ENCODE measurements around the gene CNRIP1. TPM values are rescaled to one million over a fixed set of nuclear protein-coding genes. Genes with fewer than 3 reads are reported as not detected.
"Not testable (repeated sequence)": the region's sequence is repeated elsewhere in the genome, so short reads cannot be mapped to it uniquely, and the experiment has no call there.

Gene CNRIP1
- total RNA-seq, 4 donors from 2014 or later = 22.2 to 48.1 (median 39.0) TPM

- no peak for ATAC-seq
- TF ChIP-seq POLR2A (IDR thresholded peaks at IDR 0.05) = no peak
- no peak for TF ChIP-seq POLR2AphosphoS5 (IDR thresholded peaks at IDR 0.05)
- TF ChIP-seq CTCF (IDR thresholded peaks at IDR 0.05) = no peak
- no peak for TF ChIP-seq EP300 (IDR thresholded peaks at IDR 0.05)
- Histone ChIP-seq H3K27me3 (no peaks in the 10 kb centered on the region), H3K27ac (no peak overlapping the region), H3K9me3 (no peaks in the 10 kb centered on the region), H3K4me3 (no peak overlapping the region), H3K4me1 (peaks cover 0 to 40% (median 5%) of the 10 kb centered on the region in 3 donors), H3K36me3 (peaks cover 0 to 39% of the 10 kb centered on the region in 2 donors)
- WGBS, 2 donors (ENCODE audit: low coverage in 1 of 2) = 68 to 76% methylated on average over 2 of the region's 2 CpGs
Measured at GRCh38 chr2:68316111-68316510, 3.6 kb downstream of the CNRIP1 start.

DNA sequence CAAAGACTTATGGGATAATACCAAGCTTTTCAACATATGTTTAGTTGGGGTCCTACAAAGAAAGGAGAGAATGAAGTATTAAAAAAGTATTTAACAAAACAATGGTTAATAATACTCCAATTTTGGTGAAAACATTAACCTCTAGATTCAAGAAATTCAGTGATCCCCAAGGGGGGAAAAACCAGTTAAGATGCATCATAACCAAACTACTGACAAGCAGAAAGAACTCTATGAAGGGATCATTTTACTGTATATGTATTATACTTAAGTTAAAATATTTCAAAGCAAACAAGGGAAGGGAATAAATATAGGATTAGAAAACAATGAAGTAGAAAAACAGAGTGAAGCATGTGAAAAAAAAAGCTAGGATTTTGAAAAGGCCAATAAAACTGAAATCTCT, 8.7 kb downstream of the CNRIP1 start:
- no peak for ATAC-seq
- Histone ChIP-seq H3K9me3 (no peaks in the 10 kb centered on the region), H3K4me1 (peaks cover 0 to 5% (median 0%) of the 10 kb centered on the region in 3 donors), H3K27ac (no peak overlapping the region), H3K4me3 (no peak overlapping the region), H3K27me3 (no peaks in the 10 kb centered on the region), H3K36me3 (peaks cover 0 to 37% of the 10 kb centered on the region in 2 donors)
- TF ChIP-seq POLR2A (IDR thresholded peaks at IDR 0.05) = no peak
- no peak for TF ChIP-seq EP300 (IDR thresholded peaks at IDR 0.05)
- no peak for TF ChIP-seq POLR2AphosphoS5 (IDR thresholded peaks at IDR 0.05)
- no peak for TF ChIP-seq CTCF (IDR thresholded peaks at IDR 0.05)

DNA sequence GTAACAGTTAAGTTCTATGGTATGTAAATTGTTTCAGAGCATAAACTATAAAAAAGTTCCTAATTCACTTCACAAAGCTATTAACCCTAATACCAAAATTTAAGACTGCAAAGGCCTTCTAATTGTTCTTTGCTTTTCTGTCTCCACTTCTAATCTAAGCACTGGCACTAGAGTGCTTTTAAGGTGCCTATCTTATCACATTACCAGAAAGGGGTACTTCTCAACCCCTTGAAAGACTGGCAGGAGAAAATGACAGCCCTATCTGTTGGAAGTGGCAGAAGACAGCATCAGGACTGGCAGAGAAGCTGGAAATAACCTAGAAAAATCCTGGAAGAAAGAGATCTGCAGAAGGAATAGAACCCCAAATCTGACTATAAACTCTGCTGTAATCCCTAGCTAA, 10.3 kb downstream of the CNRIP1 start:
- peaks cover 0 to 22% of the 10 kb centered on the region in 2 donors for H3K36me3 ChIP-seq
- H3K9me3 ChIP-seq = no peaks in the 10 kb centered on the region
- no peak for ATAC-seq
- TF ChIP-seq POLR2A (IDR thresholded peaks at IDR 0.05) (no peak), EP300 (IDR thresholded peaks at IDR 0.05) (no peak), CTCF (IDR thresholded peaks at IDR 0.05) (no peak), POLR2AphosphoS5 (IDR thresholded peaks at IDR 0.05) (no peak)
- no peaks in the 10 kb centered on the region for H3K27me3 ChIP-seq
- H3K4me3 ChIP-seq = no peak overlapping the region
- no peak overlapping the region for H3K27ac ChIP-seq
- H3K4me1 ChIP-seq = no peaks in the 10 kb centered on the region

- H3K36me3 ChIP-seq = peaks cover 0 to 13% of the 10 kb centered on the region in 2 donors
- not testable (repeated sequence) for H3K27me3 ChIP-seq, H3K4me3 ChIP-seq, H3K27ac ChIP-seq, H3K9me3 ChIP-seq, ATAC-seq, H3K4me1 ChIP-seq
- WGBS, 2 donors (ENCODE audit: low coverage in 1 of 2) = 78% methylated on average over 1 of the region's 1 CpG; no CpG with 5 or more reads in 1 of the 2 donors
Measured at GRCh38 chr2:68303902-68304272, 15.9 kb downstream of the CNRIP1 start.

GRCh38 chr2:68303033-68303901, 16.5 kb downstream of the CNRIP1 start:
- TF ChIP-seq CTCF (IDR thresholded peaks at IDR 0.05) = no peak
- TF ChIP-seq EP300 (IDR thresholded peaks at IDR 0.05) = no peak
- no peak for TF ChIP-seq POLR2A (IDR thresholded peaks at IDR 0.05)
- no peak for TF ChIP-seq POLR2AphosphoS5 (IDR thresholded peaks at IDR 0.05)
- no peak overlapping the region for H3K27ac ChIP-seq
- no peaks in the 10 kb centered on the region for H3K9me3 ChIP-seq
- ATAC-seq = no peak
- no peaks in the 10 kb centered on the region for H3K4me1 ChIP-seq
- H3K36me3 ChIP-seq = peaks cover 0 to 13% of the 10 kb centered on the region in 2 donors
- no peak overlapping the region for H3K4me3 ChIP-seq
- WGBS, 2 donors (ENCODE audit: low coverage in 1 of 2) = 89 to 93% methylated on average over 6 to 9 of the region's 12 CpGs
- H3K27me3 ChIP-seq = no peaks in the 10 kb centered on the region

All from gastroesophageal sphincter (tissue), 4 donors.